Prostate gland (tissue), 2 donors: ENCODE data around the gene EDEM3.

Experiments
- POLR2A ChIP-seq: fragments of 450-650 bp; IDR thresholded peaks from one replicate; pipeline ENCODE4 v1.6.1; 2016; ENCODE audit warnings: antibody characterized with exemption, mild to moderate bottlenecking
- TF ChIP-seq, protein P1 (sequence below), 4 experiments: fragments of 200-600 bp in 2 of 4; fragments of 450-650 bp in 2 of 4; sonication (generic) in 2 of 4; IDR thresholded peaks; 1 replicate in 3 of 4; 2 replicates in 1 of 4; pipeline ENCODE4 v1.5.1; 2016 to 2019; ENCODE audit warnings: antibody characterized with exemption in 4 of 4, mild to moderate bottlenecking in 2 of 4, moderate library complexity in 2 of 4

DNA sequence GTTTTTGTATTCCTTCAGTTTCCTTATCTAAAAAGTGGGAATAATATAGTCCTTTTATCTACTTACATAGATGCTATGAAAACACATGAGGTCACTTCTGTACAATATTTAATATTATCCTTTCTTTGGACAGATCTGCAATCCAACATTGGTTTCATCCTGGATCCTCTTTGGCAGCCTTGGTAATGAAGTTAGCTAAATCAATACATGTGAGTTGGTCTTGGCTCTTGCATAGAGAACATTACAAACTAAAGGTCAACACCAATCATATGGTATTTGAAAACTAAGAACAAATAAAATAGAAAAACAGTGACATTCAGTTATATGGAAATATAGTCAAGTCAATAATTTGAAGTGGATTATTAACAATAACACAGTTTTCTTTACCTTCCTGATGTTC is 3.2 kb upstream of the EDEM3 start:
- no peak for TF ChIP-seq POLR2A
- TF ChIP-seq, protein P1, sequence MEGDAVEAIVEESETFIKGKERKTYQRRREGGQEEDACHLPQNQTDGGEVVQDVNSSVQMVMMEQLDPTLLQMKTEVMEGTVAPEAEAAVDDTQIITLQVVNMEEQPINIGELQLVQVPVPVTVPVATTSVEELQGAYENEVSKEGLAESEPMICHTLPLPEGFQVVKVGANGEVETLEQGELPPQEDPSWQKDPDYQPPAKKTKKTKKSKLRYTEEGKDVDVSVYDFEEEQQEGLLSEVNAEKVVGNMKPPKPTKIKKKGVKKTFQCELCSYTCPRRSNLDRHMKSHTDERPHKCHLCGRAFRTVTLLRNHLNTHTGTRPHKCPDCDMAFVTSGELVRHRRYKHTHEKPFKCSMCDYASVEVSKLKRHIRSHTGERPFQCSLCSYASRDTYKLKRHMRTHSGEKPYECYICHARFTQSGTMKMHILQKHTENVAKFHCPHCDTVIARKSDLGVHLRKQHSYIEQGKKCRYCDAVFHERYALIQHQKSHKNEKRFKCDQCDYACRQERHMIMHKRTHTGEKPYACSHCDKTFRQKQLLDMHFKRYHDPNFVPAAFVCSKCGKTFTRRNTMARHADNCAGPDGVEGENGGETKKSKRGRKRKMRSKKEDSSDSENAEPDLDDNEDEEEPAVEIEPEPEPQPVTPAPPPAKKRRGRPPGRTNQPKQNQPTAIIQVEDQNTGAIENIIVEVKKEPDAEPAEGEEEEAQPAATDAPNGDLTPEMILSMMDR (IDR thresholded peaks at IDR 0.05) = no peak
